K562 (cell line): ENCODE measurements around the gene NEDD4L. TPM values are rescaled to one million over a fixed set of nuclear protein-coding genes. Genes with fewer than 3 reads are reported as not detected.

Experiments
- ATAC-seq: fragments of 200-7000 bp; cut with Tn5 transposase; 3 replicates; pipeline ENCODE4 v1.9.1; 2020; ENCODE audit warnings: moderate library complexity
- BruUV-seq: library from RNA; stranded (reverse); fragments of 400-500 nt; replicated peaks from 2 replicates; lab custom pipeline; 2021; lab: Mats Ljungman, UMichigan
- CTCF ChIA-PET: fragments of 300-600 bp; formaldehyde crosslinking; extraction: SDS; loops from one replicate; lab custom pipeline; 2021; ENCODE audit warnings: low intra/inter-chr PET ratio; lab: Yijun Ruan, JAX
- POLR2A ChIA-PET: fragments of 300-600, 350-650 bp; sonication (Branson Sonifier 250); formaldehyde crosslinking; extraction: SDS; loops from one replicate; lab custom pipeline; 2021; ENCODE audit warnings: antibody characterized with exemption, inconsistent platforms; lab: Yijun Ruan, JAX
- DNase-seq, 4 experiments: peaks; one replicate each; pipeline versions ENCODE4 v3.0.0 to v3.0.0-alpha.2; 2011 to 2018; ENCODE audit warnings: low spot score in 3 of 4, mixed read lengths in 3 of 4; ENCODE audit errors: extremely low read depth in 1 of 4
- FAIRE-seq: peaks from 2 replicates; lab custom pipeline; 2011; peaks lifted over from hg19 to GRCh38; lab: Jason Lieb, UNC
- H2AFZ ChIP-seq: 2 replicates; pipeline ENCODE4 v1.6.0; 2011; ENCODE audit warnings: low read depth, low read length, control low read depth, inconsistent platforms
- H3K27ac ChIP-seq: fragments of 200-600 bp; 3 replicates; pipeline ENCODE4 v1.8.0; 2011; ENCODE audit warnings: low read depth, mild to moderate bottlenecking, control low read depth, inconsistent platforms, low read length, moderate library complexity, mixed read lengths; ENCODE audit errors: extremely low read depth
- H3K27me3 ChIP-seq, 2 experiments: fragments of 300-600 bp in 1 of 2; 2 replicates in 1 of 2; 3 replicates in 1 of 2; pipeline versions ENCODE4 v1.6.0 to v1.8.0; 2011; ENCODE audit warnings: inconsistent platforms in 2 of 2, low read length in 2 of 2, mild to moderate bottlenecking in 1 of 2, mixed read lengths in 1 of 2, moderate library complexity in 1 of 2; ENCODE audit not compliant: control insufficient read depth in 2 of 2, insufficient read depth in 2 of 2
- H3K36me3 ChIP-seq: fragments of 300-600 bp; 3 replicates; pipeline ENCODE4 v1.8.0; 2011; ENCODE audit warnings: mild to moderate bottlenecking, low read length, inconsistent platforms; ENCODE audit not compliant: control insufficient read depth, insufficient read depth
- H3K4me1 ChIP-seq, 2 experiments: fragments of 200-600 bp in 1 of 2; replicated peaks in 1 of 2; 2 replicates in 1 of 2; 3 replicates in 1 of 2; pipeline versions ENCODE4 v1.5.1 to v1.8.0; 2011; ENCODE audit warnings: inconsistent platforms in 2 of 2, low read length in 2 of 2, mild to moderate bottlenecking in 1 of 2, mixed read lengths in 1 of 2, moderate library complexity in 1 of 2; ENCODE audit not compliant: control insufficient read depth in 2 of 2, insufficient read depth in 2 of 2
- H3K4me2 ChIP-seq: 2 replicates; pipeline ENCODE4 v1.6.1; 2011; ENCODE audit warnings: low read length, control low read depth, inconsistent platforms, mixed read lengths; ENCODE audit not compliant: insufficient read depth
- H3K4me3 ChIP-seq: fragments of 200-600 bp; sonication (generic), shearing (Covaris generic); 2 replicates; pipeline ENCODE4 v1.5.1; 2016; ENCODE audit warnings: control low read depth, inconsistent platforms
- H3K79me2 ChIP-seq: fragments of 200-600 bp; 3 replicates; pipeline ENCODE4 v1.8.0; 2011; ENCODE audit warnings: low read length, inconsistent platforms; ENCODE audit not compliant: control insufficient read depth, insufficient read depth
- H3K9ac ChIP-seq, 2 experiments: 2 replicates each; pipeline versions ENCODE4 v1.6.0 to v1.6.1; 2011; ENCODE audit warnings: low read depth in 2 of 2, low read length in 2 of 2, control low read depth in 1 of 2, inconsistent platforms in 1 of 2, mild to moderate bottlenecking in 1 of 2, mixed read lengths in 1 of 2; ENCODE audit not compliant: insufficient read depth in 1 of 2
- H3K9me1 ChIP-seq: one replicate; pipeline ENCODE4 v1.6.0; 2011; ENCODE audit warnings: inconsistent platforms, mild to moderate bottlenecking, low read length, moderate library complexity; ENCODE audit not compliant: control insufficient read depth, insufficient read depth
- H3K9me3 ChIP-seq: replicated peaks from 2 replicates; pipeline ENCODE4 v1.5.1; 2011; ENCODE audit warnings: low read depth, low read length, inconsistent platforms; ENCODE audit not compliant: control insufficient read depth, insufficient read depth
- H4K20me1 ChIP-seq: replicated peaks from 2 replicates; pipeline ENCODE4 v1.6.1; 2011; ENCODE audit warnings: low read length, inconsistent platforms, mixed read lengths; ENCODE audit not compliant: control insufficient read depth, insufficient read depth
- ARID1B ChIP-seq: fragments of 450-650 bp; IDR thresholded peaks from 2 replicates; pipeline ENCODE4 v1.6.1; 2016; ENCODE audit warnings: antibody characterized with exemption, mild to moderate bottlenecking, inconsistent platforms
- E2F8 ChIP-seq: fragments of 450-650 bp; IDR thresholded peaks from 2 replicates; pipeline ENCODE4 v1.7.1; 2018; ENCODE audit warnings: mild to moderate bottlenecking, low read depth; ENCODE audit not compliant: partially characterized antibody
- TAL1 ChIP-seq: fragments of 450-650 bp; IDR thresholded peaks from 2 replicates; pipeline ENCODE4 v1.6.1; 2016; ENCODE audit warnings: mild to moderate bottlenecking
- WGBS: fragments of 100-300 bp; shearing (Covaris generic); methylation state at CpG from one replicate; pipeline ENCODE4 v1.1.6; 2016; ENCODE audit warnings: low coverage, mixed read lengths; ENCODE audit not compliant: insufficient coverage; ENCODE audit errors: missing lambda C conversion rate; 5-methylcytosine and 5-hydroxymethylcytosine counted together
- in situ Hi-C: fragments of 300-500 bp; cut with MboI; formaldehyde crosslinking; loops from 4 replicates; pipeline ENCODE4 v1.15.0; 2018; ENCODE audit warnings: inconsistent platforms, mixed read lengths
- intact Hi-C: fragments of 100-400 bp; cut with micrococcal nuclease; formaldehyde crosslinking; loops from 2 replicates; pipeline ENCODE4 v1.14.2; 2022
- polyA plus RNA-seq, 8 experiments: library from polyadenylated mRNA; depleted of rRNA in 4 of 8; stranded (reverse) in 5 of 8; unstranded in 3 of 8; fragments of >200 nt; fragmentation: Nextera tagmentation in 2 of 8; fragmentation: Illumina TruSeq in 1 of 8; extraction: Ambion mirVana in 2 of 8; extraction: Trizol in 1 of 8; gene quantifications; 2 replicates each; pipeline versions ENCODE4 v1.2.1 to v1.2.3, GENCODE V29; 2011 to 2014; ENCODE audit warnings: inconsistent platforms in 1 of 8, missing spikeins in 1 of 8
- total RNA-seq, 7 experiments: library from RNA; depleted of rRNA in 6 of 7; stranded (reverse); fragments of >200 nt in 6 of 7; fragmentation: Illumina TruSeq in 2 of 7; extraction: Trizol in 2 of 7; gene quantifications; 2 replicates each; pipeline versions ENCODE4 v1.2.1 to v1.2.3, GENCODE V29; 2011 to 2021; ENCODE audit warnings: low replicate concordance in 1 of 7

Gene NEDD4L
- total and polyA plus RNA-seq, 9 of the 15 experiments (the other 6 are each of a cell fraction or from before 2014, with no cell fraction given) = 8.1 to 33.4 (median 19.9) TPM

GRCh38 chr18:58166278-58166844, 122.3 kb downstream of the NEDD4L start:
- in situ Hi-C loops (no loop called here), intact Hi-C loops (no loop called here)
- H3K4me1 ChIP-seq = peaks cover 0 to 3% of the 10 kb centered on the region in 2 experiments; a peak in 3 of 5 replicates
- no peak overlapping the region for H3K27ac ChIP-seq
- no peak overlapping the region for H3K9ac ChIP-seq
- no peak overlapping the region for H2AFZ ChIP-seq
- no peak overlapping the region for H3K4me2 ChIP-seq
- H3K4me3 ChIP-seq = no peak overlapping the region
- H3K9me1 ChIP-seq = peaks cover 2% of the 10 kb centered on the region
- H3K9me3 ChIP-seq = no peaks in the 10 kb centered on the region
- H4K20me1 ChIP-seq = 0 out of 2 replicates have a peak, but pooled peaks cover 4% of the 10 kb centered on the region
- DNase-seq (no peak), ATAC-seq (no peak), FAIRE-seq (no peak)
- no peaks in the 10 kb centered on the region for H3K27me3 ChIP-seq
- H3K79me2 ChIP-seq = peaks cover 7% of the 10 kb centered on the region; the same call in 1 of the 3 replicates
- no peaks in the 10 kb centered on the region for H3K36me3 ChIP-seq
- 57% methylated on average over 4 of the region's 4 CpGs for WGBS
- no TSS peak for BruUV-seq
- POLR2A ChIA-PET = interaction anchor here (0.6 kb wide), 1 partner anchor 251 kb away, joined by 4 read pairs; no protein-coding TSS in a partner anchor
- CTCF ChIA-PET = no interaction called here
- TF ChIP-seq E2F8 (no peak), TAL1 (no peak), ARID1B (no peak)
